AG04449 (cell line): ENCODE data around the gene SELENOT.

ENCODE experiments used
- CTCF ChIA-PET: fragments of 350-600 bp; formaldehyde crosslinking; extraction: SDS; loops from one replicate; lab custom pipeline; 2021; ENCODE audit warnings: antibody characterized with exemption; lab: Yijun Ruan, JAX
- POLR2A ChIA-PET: fragments of 400-600, 350-600 bp; formaldehyde crosslinking; extraction: SDS; loops from one replicate; lab custom pipeline; 2020; ENCODE audit warnings: antibody characterized with exemption, inconsistent platforms; lab: Yijun Ruan, JAX
- DNase-seq: peaks from one replicate; pipeline ENCODE4 v3.0.0-alpha.2; 2010; ENCODE audit warnings: low read depth, low spot score
- H3K4me3 ChIP-seq: 2 replicates; pipeline ENCODE4 v1.5.1; 2011; ENCODE audit warnings: low read depth, mild to moderate bottlenecking, control low read depth, low read length
- TF ChIP-seq, protein P1 (sequence below): IDR thresholded peaks from one replicate; pipeline ENCODE4 v1.5.1; 2011; ENCODE audit warnings: mild to moderate bottlenecking, moderate library complexity, low read length, control low read depth, inconsistent platforms; ENCODE audit not compliant: insufficient read depth; ENCODE audit errors: missing control alignments

Gene SELENOT

DNA sequence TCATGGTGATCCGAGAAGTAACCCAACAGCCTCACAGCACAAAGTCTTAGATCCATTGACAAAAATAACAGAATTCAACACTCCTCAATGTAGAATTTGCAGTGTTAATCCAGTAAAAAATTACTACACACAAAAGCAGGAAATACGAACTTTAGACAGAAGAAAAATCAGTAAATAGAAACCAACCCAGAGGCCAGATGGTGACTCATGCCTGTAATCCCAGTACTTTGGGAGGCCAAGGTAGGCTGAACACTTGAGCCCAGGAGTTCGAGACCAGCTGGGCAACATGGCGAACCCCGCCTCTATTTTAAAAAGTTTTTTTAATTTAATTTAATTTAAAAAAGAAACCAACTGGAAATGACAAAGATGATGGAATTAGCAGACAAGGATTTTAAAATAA is 36.1 kb downstream of the SELENOT start:
- no peak overlapping the region for H3K4me3 ChIP-seq
- no peak for DNase-seq
- CTCF ChIA-PET = no interaction called here
- POLR2A ChIA-PET = no interaction called here
- TF ChIP-seq, protein P1, sequence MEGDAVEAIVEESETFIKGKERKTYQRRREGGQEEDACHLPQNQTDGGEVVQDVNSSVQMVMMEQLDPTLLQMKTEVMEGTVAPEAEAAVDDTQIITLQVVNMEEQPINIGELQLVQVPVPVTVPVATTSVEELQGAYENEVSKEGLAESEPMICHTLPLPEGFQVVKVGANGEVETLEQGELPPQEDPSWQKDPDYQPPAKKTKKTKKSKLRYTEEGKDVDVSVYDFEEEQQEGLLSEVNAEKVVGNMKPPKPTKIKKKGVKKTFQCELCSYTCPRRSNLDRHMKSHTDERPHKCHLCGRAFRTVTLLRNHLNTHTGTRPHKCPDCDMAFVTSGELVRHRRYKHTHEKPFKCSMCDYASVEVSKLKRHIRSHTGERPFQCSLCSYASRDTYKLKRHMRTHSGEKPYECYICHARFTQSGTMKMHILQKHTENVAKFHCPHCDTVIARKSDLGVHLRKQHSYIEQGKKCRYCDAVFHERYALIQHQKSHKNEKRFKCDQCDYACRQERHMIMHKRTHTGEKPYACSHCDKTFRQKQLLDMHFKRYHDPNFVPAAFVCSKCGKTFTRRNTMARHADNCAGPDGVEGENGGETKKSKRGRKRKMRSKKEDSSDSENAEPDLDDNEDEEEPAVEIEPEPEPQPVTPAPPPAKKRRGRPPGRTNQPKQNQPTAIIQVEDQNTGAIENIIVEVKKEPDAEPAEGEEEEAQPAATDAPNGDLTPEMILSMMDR = no peak

GRCh38 chr3:150640256-150640655 is 37.1 kb downstream of the SELENOT start:
- ChIA-PET POLR2A (no interaction called here), CTCF (no interaction called here)
- TF ChIP-seq, protein P1 = no peak
- H3K4me3 ChIP-seq = no peak overlapping the region
- DNase-seq = no peak

DNA sequence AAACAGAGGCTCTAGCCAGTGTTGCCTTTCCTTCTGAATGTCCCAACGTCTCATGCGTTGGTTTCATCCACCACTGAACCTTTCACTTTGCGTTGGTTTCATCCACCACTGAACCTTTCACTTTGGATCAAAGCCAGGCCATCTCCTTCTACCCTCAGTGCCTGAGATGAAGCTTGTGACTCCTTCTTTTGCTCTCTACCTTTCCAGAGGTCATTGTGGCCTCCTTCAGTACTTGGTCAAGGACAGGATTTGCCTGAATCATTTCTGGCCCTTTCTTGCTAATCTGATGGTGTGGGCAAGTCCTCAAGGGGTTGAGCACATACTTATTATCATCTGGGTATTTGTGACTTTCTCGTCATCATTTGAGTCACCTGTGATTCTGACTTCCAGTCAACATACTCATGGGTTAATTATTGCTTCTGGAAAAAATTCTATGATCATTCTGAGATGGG is 50.0 kb downstream of the SELENOT start:
- TF ChIP-seq, protein P1 = no peak
- ChIA-PET CTCF (no interaction called here), POLR2A (no interaction called here)
- H3K4me3 ChIP-seq = no peak overlapping the region
- DNase-seq = no peak

DNA sequence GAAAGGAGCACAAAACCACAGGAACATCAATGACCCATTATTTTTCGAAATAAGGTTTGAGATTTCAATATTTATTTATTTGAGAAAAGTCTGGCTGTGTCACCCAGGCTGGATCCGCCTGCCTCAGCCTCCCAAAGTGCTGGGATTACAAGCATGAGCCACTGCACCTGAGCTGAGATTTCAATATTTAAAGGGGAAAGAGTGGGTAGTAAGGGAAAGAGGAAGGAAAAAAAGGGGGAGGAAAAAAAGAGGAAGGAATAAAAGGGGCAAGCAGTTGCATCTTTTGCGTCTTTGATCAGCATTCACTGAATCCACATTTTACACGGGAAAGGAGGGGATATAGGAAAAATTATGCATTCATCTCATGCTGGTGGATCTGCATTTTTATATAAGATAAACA is 53.2 kb downstream of the SELENOT start:
- CTCF ChIA-PET = no interaction called here
- H3K4me3 ChIP-seq = no peak overlapping the region
- TF ChIP-seq, protein P1 = no peak
- POLR2A ChIA-PET = interaction anchor here (0.6 kb wide), 1 partner anchor 9 kb away, joined by 5 read pairs; no protein-coding TSS in a partner anchor
- no peak for DNase-seq

DNA sequence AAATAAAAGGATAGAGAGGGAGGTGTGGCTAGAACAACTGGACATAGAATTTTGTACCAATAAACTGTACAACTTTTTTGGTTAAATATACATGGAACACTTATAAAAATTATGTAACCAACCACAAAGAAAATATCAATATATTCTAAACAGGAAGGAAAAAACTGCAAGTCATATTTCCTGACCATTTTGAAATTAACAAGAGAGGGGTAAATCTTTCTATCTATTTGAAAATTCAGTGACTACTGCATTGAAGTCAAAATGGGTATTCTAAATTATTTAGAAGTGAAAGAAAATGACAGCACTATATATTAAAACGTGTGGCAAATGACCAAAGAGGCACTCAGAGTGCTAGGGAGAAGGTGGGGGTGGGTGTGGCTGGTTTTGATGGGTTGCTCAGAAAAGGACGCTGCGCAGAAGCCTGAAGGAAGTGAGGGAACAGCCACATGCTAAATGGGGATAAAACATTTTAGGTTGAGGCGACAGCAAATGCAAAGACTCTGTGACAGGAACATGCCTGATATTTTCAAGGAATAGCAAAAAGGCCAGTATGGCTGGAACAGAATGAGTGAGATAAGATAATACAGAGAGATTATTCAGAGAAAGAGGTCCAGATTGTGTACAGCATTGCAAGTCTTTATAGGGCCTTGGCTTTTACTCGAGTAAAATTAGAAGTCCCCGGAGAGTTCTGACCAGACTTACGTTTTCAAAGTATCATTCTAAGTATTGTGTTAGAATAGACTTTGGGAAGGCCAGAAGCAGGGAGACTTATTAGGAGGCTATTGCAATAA is 59.5 kb downstream of the SELENOT start:
- no peak for DNase-seq
- TF ChIP-seq, protein P1 = no peak
- POLR2A ChIA-PET = no interaction called here
- H3K4me3 ChIP-seq = no peak overlapping the region
- CTCF ChIA-PET = no interaction called here

DNA sequence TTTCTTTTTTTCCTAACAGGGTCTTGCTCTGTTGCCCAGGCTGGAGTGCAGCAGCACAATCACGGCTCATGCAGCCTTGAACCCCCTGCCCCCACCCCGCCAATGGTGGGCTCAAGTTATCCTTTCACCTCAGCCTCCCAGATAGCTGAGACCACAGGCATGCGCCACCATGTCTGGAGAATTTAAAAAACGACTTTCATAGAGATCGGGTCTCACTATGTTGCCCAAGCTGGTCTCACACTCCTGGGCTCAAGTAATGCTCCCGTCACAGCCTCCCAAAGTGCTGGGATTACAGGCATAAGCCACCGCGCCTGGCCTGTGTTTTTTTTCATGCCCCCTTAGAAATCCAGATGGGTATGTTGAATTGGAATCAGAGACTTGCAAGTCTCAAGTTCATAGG is 60.3 kb downstream of the SELENOT start:
- POLR2A ChIA-PET = no interaction called here

More for the DNA sequence above, 60.3 kb downstream of the SELENOT start:
- no peak overlapping the region for H3K4me3 ChIP-seq
- no peak for DNase-seq
- CTCF ChIA-PET = no interaction called here
- TF ChIP-seq, protein P1 = no peak
